ENCODE measurements around the gene OR6C3. TPM values are rescaled to one million over a fixed set of nuclear protein-coding genes. Genes with fewer than 3 reads are reported as not detected.

OR6C3 gene
- total RNA-seq: not detected in 2 replicates

DNA sequence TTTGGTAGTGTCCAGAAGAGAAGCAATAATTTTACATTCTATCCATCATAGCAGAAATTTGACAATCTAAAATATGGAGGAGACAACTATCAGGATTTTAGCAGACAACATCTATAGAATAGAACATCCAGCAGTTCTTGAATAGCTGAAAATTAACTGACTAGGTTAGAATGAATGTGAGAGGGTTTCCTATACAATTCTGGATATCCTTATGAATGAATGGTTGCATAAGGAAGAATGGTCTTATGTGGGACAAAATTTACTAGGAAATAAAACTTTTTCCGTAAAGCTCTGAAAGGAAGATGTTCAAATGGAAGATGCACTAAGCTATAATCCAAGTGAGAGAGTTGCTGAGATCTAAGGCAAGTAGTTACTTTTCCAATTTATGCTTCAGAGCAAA is at the start of gene OR6C3:
Gene OR6C3, plus strand, starts transcription at position 301 of the 400 bp plus-strand sequence. CDS start 955 bp downstream, outside the sequence.

DNA sequence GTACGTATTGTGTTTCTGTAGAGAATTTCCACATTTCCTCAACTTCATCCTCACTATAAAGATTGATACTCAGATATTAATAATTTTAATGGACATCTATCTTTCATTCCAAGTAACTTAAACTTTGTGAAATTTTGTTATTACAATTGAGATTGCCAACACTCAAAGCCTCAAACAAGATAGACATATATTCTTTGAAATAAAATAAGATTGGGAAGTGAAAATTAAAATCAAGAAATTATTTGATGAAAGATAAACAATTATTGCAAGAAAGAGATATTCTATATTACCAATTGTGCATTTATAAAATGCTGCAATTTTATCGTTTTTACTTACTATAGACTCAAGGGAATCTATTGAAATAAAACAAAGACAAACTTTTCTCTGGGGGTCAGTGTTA is 34.1 kb upstream of the OR6C3 start, which contains the start of gene OR6C6:
Gene OR6C6, minus strand, starts transcription at position 101 of the 400 bp plus-strand sequence. CDS start 1,337 bp downstream, outside the sequence.

DNA sequence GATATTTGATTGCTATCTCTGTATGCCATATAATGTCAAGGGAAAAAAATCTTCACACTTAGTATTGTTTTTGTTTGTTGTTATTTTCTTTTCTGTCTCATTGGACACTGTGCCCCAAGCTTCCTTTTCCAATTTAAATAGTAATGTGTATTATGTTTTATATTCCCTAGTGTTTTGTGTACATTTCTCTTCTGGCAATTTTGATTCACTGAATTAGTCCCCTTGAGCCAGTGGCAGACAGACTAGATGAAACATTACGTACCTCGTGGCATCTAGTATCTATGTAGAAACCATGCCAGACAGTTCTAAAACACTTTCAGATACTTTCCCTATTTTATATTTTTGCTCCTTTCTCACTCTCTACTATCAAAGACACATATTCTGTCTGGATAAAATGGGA is 16.5 kb upstream of the OR6C3 start, which contains the start of gene OR6C1:
Gene OR6C1, plus strand, starts transcription at position 301 of the 400 bp plus-strand sequence. CDS start 6,257 bp downstream, outside the sequence.

DNA sequence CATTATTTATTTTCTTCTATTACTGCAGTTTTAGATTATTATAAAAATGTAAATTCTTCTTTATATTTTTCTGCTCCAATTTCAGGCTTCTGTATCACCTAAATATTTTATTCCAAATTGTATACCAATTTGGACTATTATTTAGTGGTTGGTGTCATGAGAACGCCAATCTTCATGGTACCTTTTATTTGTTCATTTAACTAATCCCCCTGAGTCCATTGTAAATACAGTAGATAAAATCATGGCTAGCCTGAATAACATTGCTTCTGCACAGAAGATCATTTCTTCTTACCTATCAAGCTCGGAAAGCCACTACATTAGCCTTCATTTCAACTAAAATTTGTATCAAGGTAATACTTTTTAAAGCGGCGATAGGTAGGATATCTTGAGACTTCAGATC is 32.1 kb downstream of the OR6C3 start, which contains the start of gene OR6C75:
Gene OR6C75, plus strand, starts transcription at position 301 of the 400 bp plus-strand sequence. CDS start 2,136 bp downstream, outside the sequence.

Other genes starting within 250 kb of the OR6C3 start
- not detected in 2 replicates for gene OR9K2, start 204.3 kb upstream of the OR6C3 start, total RNA-seq
- gene OR10A7, start 109.7 kb upstream of the OR6C3 start, total RNA-seq: not detected in 2 replicates
- not detected in 2 replicates for gene OR6C74, start 86.1 kb upstream of the OR6C3 start, total RNA-seq
- not detected in 2 replicates for gene OR6C6, start 34.2 kb upstream of the OR6C3 start, total RNA-seq
- gene OR6C1, start 16.4 kb upstream of the OR6C3 start, total RNA-seq: not detected in 2 replicates
- not detected in 2 replicates for gene OR6C75, start 32.2 kb downstream of the OR6C3 start, total RNA-seq
- gene OR6C65, start 69.8 kb downstream of the OR6C3 start, total RNA-seq: not detected in 2 replicates
- 0.16 TPM in 1 of 2 replicates, not detected in the other for gene OR6C76, start 95.5 kb downstream of the OR6C3 start, total RNA-seq
- gene OR6C2, start 113.3 kb downstream of the OR6C3 start, total RNA-seq: not detected in 2 replicates
- not detected in 2 replicates for gene OR6C70, start 139.4 kb downstream of the OR6C3 start, total RNA-seq
- gene OR6C68, start 161.6 kb downstream of the OR6C3 start, total RNA-seq: not detected in 2 replicates
- gene OR6C4, start 218.9 kb downstream of the OR6C3 start, total RNA-seq: not detected in 2 replicates
- not detected in 2 replicates for gene OR2AP1, start 241.7 kb downstream of the OR6C3 start, total RNA-seq

Measured in bronchial smooth muscle cell (primary cell).